NCI-H748 (cell line): ENCODE results near the gene ABITRAM.
"Not testable (repeated sequence)": the region's sequence is repeated elsewhere in the genome, so short reads cannot be mapped to it uniquely, and the experiment has no call there.

Experiments used
- DNase-seq: peaks from one replicate; lab custom pipeline; 2025; ENCODE audit not compliant: unreplicated experiment; lab: John Stamatoyannopoulos, UW

ABITRAM gene

GRCh38 chr9:108934323-108934893 is at the start of gene ABITRAM:
TSS of gene ABITRAM (plus strand) at chr9:108934400. CDS start at chr9:108934487, 87 bp downstream.
- DNase-seq = peak; percentile 94

DNA sequence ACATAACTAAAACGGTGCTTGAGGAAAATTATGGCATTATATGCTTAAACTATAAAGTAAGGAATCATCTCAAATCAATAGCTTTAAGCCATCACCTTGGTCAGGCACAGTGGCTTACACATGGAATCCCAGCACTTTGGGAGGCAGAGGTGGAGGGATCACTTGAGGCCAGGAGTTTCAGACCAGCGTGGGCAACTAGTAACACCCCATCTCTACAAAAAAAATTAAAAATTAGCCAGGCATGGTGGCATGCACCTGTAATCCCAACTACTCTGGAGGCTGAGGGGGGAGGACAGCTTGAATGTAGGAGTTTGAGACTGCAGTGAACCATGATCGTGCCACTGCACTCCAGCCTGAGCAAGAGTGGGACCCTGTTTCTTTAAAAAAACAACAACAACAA is 49.5 kb upstream of the ABITRAM start:
- DNase-seq = no peak

GRCh38 chr9:108885643-108886348 is 48.4 kb upstream of the ABITRAM start:
- DNase-seq = peak; percentile 92

DNA sequence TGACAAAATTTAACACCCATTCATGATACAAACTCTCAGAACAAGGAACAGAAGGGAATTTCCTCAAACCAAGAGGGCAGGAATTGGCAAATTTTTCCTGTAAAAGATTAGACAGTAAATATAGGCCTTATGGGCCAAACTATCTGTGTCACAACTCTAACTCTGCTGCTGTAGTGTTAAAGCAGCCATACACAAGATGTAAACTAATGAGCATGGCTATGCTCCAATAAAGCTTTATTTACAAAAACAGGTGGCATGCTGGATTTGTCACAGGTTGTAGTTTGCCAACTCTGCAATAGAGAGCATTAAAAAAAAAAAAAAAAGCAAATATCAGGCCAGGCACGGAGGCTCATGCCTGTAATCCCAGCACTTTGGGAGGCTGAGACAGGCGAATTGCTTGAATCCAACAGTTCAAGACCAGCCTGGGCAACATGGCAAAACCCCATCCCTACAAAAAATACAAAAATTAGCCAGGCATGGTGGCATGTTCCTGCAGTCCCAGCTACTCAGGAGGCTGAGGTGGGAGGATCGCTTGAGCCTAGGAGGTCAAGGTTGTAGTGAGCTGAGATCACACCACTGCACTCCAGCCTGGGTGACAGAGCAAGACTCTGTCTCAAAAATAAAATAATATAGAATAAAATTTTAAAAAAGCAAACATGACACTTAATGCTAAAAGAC is 47.5 kb upstream of the ABITRAM start:
- not testable (repeated sequence) for DNase-seq

DNA sequence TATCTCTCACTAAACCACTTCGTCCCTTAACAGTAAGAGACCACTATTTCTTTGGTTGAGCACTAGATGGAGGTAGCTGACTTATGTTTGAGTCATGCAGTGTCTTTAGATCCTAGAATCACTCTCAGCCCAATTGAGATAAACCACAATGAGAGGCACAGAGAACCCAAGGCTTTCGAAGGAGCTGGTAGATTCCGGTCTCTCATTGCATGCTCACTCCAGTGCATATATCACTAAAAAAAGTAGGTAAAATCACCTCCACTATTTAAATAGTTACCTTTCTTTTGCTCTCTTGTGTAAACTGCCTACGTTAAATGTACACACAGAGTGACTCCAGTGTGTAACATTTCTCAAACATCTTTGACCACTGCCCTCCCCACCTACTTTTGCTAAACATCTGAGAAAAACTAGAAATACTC is 44.5 kb upstream of the ABITRAM start:
- DNase-seq = no peak

- no peak for DNase-seq
Measured at GRCh38 chr9:108894225-108894997, 39.8 kb upstream of the ABITRAM start.

GRCh38 chr9:108897324-108898096 is 36.7 kb upstream of the ABITRAM start:
- no peak for DNase-seq

DNA sequence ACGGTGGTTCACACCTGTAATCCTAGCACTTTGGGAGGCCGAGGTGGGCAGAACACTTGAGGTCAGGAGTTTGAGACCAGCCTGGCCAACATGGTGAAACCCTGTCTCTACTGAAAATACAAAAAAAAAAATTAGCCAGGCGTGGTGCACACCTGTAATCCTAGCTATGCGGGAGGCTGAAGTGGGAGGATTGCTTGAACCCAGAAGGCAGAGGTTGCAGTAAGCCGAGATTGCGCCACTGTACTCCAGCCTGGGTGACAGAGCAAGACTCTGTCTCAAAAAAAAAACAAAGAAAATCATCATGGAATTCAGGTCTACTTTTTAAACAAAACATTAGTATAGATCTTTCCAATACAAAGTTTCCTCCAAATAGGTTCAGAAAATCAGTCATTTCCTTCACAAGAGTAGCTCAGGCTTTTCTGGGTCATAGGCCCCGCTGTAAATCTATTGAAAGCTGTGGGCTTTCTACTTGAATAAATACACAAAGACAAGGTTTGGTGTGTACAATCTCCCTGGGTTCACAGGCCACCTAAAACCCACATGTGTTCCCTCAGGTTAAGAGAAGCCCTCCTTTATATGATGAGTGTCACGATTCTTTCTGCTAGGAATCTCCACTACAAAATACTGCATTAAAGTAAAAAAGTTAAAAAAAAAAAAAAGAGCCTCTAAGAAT is 35.0 kb upstream of the ABITRAM start:
- DNase-seq = not testable (repeated sequence)

- peak; percentile 12 for DNase-seq
Measured at GRCh38 chr9:108900176-108900575, 34.0 kb upstream of the ABITRAM start.

DNA sequence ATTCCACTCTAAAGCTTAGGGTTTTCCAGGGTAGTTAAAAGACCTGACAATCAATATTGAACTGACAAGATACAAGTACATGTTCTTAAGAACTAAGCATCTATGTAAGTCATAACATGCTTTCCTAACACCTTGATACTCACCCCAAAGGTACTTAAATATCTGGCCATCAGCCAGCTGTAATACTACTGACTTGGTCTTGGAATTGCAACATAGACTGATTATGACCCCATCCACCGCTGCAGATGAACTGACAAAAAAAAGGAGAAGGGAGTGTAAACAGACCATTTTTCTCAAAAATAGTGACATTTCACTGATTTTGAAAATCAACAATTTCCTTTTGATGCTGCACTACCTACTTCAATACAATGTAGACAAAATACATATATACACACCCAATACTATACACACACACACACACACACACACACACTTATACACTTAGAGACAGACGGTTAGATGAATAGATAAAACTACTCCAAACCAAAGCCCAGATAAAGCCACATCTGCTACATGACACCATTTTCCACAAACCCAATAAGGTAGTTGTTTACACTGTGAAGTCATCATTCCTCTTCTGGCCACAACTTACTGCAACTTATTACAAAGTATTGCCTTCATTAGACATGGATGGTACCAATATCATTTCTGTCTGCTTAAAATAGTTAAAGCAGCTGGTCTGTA is 30.6 kb upstream of the ABITRAM start:
- DNase-seq = no peak

DNA sequence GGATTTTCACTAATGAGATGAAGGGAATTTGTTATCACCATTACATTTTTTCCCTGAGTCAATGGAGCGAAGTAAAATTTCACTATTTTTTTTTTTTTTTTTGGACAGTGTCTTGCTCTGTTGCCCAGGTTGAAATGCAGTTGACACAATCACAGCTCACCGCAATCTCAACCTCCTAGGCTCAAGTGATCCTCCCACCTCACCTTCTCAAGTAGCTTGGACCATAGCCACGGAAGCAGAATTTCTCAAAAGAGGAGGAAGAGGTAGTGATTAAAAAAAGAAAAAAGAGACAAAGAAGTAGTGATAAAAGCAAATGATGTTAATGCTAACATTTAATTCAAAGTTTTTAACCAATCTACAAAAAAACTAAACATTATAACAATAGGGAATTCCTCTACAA is 30.0 kb upstream of the ABITRAM start:
- DNase-seq = no peak

DNA sequence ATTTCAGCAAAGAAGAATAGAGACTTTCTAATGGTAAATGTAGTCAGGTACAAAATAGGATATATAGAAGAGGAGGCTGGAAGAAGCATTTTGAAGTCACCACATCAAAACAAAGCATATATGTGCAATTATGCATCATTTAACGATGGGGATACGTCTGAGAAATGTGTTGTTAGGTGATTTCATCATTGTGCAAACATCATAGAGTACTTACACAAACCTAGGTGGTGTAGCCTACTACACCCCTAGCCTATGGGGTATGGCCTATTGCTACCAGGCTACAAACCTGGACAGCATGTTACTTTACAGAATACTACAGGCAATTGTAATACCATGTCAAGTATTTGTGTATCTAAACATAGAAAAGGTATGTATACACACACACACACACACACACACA is 28.7 kb upstream of the ABITRAM start:
- peak; percentile 35 for DNase-seq

GRCh38 chr9:108910402-108910801 is 23.8 kb upstream of the ABITRAM start:
- no peak for DNase-seq

GRCh38 chr9:108910914-108911313 is 23.3 kb upstream of the ABITRAM start:
- no peak for DNase-seq

DNA sequence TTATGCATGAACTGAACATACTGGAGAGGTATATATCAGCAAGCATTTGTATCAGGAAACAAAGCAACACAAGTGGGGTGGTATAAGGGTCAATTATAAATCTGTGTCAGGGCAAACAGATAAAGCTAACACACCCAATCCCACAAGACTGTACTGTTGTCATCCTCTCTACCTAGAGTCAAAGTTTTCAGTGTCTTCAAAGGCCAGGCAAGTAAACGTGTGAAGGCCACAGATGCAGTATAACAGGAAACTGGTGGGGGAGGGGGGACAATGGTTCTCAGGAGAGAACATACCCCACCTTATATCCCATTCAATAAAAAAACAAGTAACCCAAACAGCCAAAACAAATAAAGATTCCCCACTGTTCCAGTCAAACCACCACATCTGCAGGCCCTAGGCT is 22.4 kb upstream of the ABITRAM start:
- DNase-seq = no peak

- DNase-seq = no peak
Measured at GRCh38 chr9:108913391-108913790, 20.8 kb upstream of the ABITRAM start.

DNA sequence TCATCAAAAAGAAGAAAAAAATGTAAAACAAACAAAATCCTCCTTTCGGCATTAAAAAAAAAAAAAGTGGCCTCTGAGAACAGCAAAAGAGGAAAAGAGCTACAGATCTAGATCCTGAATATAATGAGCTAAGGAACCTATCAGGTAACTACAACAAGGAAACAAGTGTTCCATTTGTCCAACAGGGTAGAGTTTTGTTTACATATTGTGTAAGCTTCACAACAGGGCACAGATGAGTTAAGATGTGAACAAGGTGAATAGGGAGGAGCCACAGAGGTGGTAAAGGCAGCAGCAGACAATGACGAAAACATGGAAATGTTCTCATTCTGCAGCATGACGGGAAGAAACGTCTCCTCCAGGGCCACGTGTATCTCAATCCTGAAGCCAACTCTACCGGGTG is 14.7 kb upstream of the ABITRAM start:
- peak; percentile 3 for DNase-seq

- not testable (repeated sequence) for DNase-seq
Measured at GRCh38 chr9:108920401-108920800, 13.8 kb upstream of the ABITRAM start.

DNA sequence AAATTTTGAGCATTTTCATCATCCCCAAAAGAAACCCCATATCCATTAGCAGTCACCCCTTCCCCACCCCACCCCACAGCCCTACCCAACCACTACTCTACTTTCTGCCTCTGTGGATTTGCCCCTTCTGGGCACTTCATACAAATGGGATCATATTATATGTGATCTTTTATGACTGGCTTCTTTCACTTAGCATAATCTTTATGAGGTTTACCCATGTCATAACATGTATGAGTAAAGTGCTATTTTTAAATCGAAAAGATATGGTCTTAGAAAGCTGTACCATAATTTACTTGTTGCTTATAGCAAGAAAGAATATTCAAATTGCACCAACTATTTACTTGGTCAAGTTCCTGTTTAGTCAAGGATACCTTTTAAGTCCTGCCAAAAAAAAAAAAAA is 13.0 kb upstream of the ABITRAM start:
- DNase-seq = no peak

- no peak for DNase-seq
Measured at GRCh38 chr9:108924466-108924865, 9.7 kb upstream of the ABITRAM start.
